Tibial nerve (tissue), 4 donors: ENCODE results near the gene FHAD1.

Source experiments
- EP300 ChIP-seq, 2 donors: sonication (generic); formaldehyde crosslinking; IDR thresholded peaks; one replicate each; pipeline ENCODE4 v1.6.1; 2017; ENCODE audit warnings: antibody characterized with exemption in 2 of 2, mild to moderate bottlenecking in 1 of 2
- POLR2A ChIP-seq, 2 donors: fragments of 450-650 bp; IDR thresholded peaks; one replicate each; pipeline ENCODE4 v1.6.1; 2017; ENCODE audit warnings: antibody characterized with exemption in 2 of 2, mild to moderate bottlenecking in 2 of 2, moderate library complexity in 2 of 2
- TF ChIP-seq, protein P1 (sequence below), 5 experiments: fragments of 200-600 bp in 3 of 5; fragments of 450-650 bp in 2 of 5; sonication (generic) in 3 of 5; IDR thresholded peaks; one replicate each; pipeline ENCODE4 v1.5.1; 2016 to 2019; ENCODE audit warnings: antibody characterized with exemption in 5 of 5, mild to moderate bottlenecking in 3 of 5, moderate library complexity in 2 of 5

DNA sequence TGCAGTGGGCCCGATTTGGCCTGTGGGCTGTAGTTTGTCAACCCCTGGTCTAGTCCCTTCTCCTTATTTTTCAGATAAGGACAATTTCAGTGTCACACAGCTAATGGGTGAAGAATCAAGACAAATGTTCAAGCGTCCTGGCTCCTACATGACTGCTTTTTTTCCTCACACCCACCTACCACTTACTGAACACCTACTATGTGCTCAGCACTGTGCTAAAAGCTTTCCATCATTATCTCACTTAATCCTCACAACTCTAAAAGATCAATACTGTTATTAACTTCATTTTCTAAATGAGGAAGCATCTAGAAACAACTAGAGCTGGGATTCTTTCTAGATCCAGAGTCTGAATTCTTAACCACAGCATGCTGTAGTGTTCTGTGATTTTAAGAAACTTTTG is 94.2 kb downstream of the FHAD1 start:
- TF ChIP-seq, protein P1, sequence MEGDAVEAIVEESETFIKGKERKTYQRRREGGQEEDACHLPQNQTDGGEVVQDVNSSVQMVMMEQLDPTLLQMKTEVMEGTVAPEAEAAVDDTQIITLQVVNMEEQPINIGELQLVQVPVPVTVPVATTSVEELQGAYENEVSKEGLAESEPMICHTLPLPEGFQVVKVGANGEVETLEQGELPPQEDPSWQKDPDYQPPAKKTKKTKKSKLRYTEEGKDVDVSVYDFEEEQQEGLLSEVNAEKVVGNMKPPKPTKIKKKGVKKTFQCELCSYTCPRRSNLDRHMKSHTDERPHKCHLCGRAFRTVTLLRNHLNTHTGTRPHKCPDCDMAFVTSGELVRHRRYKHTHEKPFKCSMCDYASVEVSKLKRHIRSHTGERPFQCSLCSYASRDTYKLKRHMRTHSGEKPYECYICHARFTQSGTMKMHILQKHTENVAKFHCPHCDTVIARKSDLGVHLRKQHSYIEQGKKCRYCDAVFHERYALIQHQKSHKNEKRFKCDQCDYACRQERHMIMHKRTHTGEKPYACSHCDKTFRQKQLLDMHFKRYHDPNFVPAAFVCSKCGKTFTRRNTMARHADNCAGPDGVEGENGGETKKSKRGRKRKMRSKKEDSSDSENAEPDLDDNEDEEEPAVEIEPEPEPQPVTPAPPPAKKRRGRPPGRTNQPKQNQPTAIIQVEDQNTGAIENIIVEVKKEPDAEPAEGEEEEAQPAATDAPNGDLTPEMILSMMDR (IDR thresholded peaks at IDR 0.05) = no peak
- no peak for TF ChIP-seq POLR2A (IDR thresholded peaks at IDR 0.05)
- no peak for TF ChIP-seq EP300 (IDR thresholded peaks at IDR 0.05)
